Testis (tissue), 2 donors: ENCODE measurements around the gene OLFML1.

Experiments used
- CTCF ChIP-seq, 3 experiments: fragments of 450-650 bp in 2 of 3; fragments of 200-600 bp in 1 of 3; sonication (generic) in 1 of 3; IDR thresholded peaks; one replicate each; pipeline ENCODE4 v1.5.1; 2016 to 2019; ENCODE audit warnings: antibody characterized with exemption in 3 of 3, mild to moderate bottlenecking in 2 of 3, moderate library complexity in 1 of 3
- POLR2A ChIP-seq: fragments of 450-650 bp; IDR thresholded peaks from one replicate; pipeline ENCODE4 v1.6.1; 2017; ENCODE audit warnings: antibody characterized with exemption, mild to moderate bottlenecking, moderate library complexity

- TF ChIP-seq CTCF (IDR thresholded peaks at IDR 0.05) (no peak), POLR2A (no peak)
These were observed 5.2 kb downstream of the OLFML1 start for GRCh38 chr11:7490535-7490934.
